ENCODE measurements around the gene DHRS7C. TPM values are rescaled to one million over a fixed set of nuclear protein-coding genes. Genes with fewer than 3 reads are reported as not detected.

DHRS7C gene
- polyA plus RNA-seq, 1 donor (not counting 4 experiments of a cell fraction or from before 2014, with no cell fraction given), result not detected

DNA sequence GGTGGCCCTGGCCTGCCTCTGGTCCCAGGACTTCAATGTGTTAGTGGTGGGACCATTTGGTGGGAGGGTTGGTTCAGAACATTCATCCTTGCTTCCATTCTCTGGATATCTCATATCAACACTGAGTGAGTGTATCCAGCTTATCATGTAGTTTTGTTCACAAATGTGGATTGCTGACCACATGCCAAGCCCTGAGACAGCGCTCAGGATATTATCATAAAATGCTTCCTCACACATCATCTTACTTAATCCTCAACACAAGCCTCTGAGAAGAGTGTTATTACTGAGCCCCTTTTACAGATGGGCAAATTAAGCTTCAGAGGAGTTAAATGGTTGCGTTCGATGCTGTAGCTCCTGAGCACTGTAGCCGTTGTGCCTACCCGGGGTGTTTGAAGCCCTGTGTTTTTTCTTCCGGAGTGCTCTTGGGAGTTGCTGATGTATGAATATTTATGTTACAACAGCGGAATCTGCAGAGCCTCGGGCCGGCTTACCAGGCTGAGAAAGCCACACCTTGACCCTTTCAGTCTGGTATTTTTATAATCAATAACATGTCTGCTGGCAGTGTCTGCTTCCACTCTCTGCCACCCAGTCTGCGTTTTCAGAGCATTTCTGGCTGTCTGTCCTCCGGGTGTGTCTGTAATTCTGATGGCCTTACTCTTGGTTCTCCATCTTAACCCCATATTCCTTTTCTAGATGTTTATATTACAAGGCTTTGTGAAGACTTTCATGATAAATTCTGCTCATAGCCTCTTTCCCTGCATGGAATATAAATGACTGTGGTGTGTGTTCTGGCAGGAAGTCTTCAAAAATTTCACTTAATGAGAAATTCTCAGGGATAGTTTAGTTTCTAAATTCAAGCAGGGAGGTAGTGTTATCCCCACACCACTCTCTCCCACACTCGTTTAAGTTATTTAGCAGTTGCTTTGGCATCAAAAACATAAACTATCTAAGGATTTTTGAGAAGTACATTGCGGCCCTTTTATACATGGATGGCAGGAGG is 37.2 kb upstream of the DHRS7C start:
- no peak for DNase-seq (ENCODE audit: low read depth, low spot score)
- H4K20me1 ChIP-seq (ENCODE audit: control insufficient read depth, extremely low read depth, insufficient read depth, low read length), result no peaks in the 10 kb centered on the region
- H3K9ac ChIP-seq (ENCODE audit: control insufficient read depth, extremely low read depth, insufficient read depth, low read length), result no peak overlapping the region
- H3K36me3 ChIP-seq (ENCODE audit: control insufficient read depth in 2 of 2, extremely low read depth in 1 of 2, insufficient read depth in 2 of 2, low read length in 2 of 2), result no peaks in the 10 kb centered on the region
- no peaks in the 10 kb centered on the region for H3K4me1 ChIP-seq (ENCODE audit: control insufficient read depth, extremely low read depth, insufficient read depth, low read length)
- FAIRE-seq, result no peak
- H3K79me2 ChIP-seq (ENCODE audit: control insufficient read depth, insufficient read depth, low read length), result no peaks in the 10 kb centered on the region
- H3K4me2 ChIP-seq (ENCODE audit: control insufficient read depth, extremely low read depth, insufficient read depth, low read depth, low read length), result no peak overlapping the region
- peak overlapping the region; percentile 59 for H2AFZ ChIP-seq (ENCODE audit: control insufficient read depth, low read length)
- TF ChIP-seq CTCF (optimal IDR thresholded peaks at IDR 0.05 in 1 of 3, IDR thresholded peaks at IDR 0.05 in 1 of 3, conservative IDR thresholded peaks at IDR 0.05 in 1 of 3; ENCODE audit: extremely low read depth in 1 of 3, insufficient read depth in 2 of 3, low read length in 3 of 3), result no peak
- no peak for TF ChIP-seq EZH2 (IDR thresholded peaks at IDR 0.05; ENCODE audit: low read length)
- dilution Hi-C loops (cut with MboI; ENCODE audit: extremely low pct_ligation_motif_present, low sequenced_read_pairs), result no loop called here
- H3K27ac ChIP-seq (ENCODE audit: control insufficient read depth, insufficient read depth, low read length), result no peak overlapping the region
- no peaks in the 10 kb centered on the region for H3K27me3 ChIP-seq (ENCODE audit: control insufficient read depth, extremely low read depth, insufficient read depth, low read length)
- H3K9me3 ChIP-seq (ENCODE audit: control insufficient read depth, low read depth, low read length), result no peaks in the 10 kb centered on the region
- H3K9me1 ChIP-seq (ENCODE audit: control insufficient read depth, extremely low read depth, insufficient read depth, low read length), result no peaks in the 10 kb centered on the region
- H3K4me3 ChIP-seq (ENCODE audit: control insufficient read depth in 2 of 3, extremely low read depth in 1 of 3, insufficient read depth in 2 of 3, low read depth in 1 of 3, low read length in 3 of 3), result no peak overlapping the region

GRCh38 chr17:9825641-9826150 is 34.3 kb upstream of the DHRS7C start, which contains the start of gene GLP2R:
Gene GLP2R, plus strand, starts transcription at chr17:9825924. Its CDS starts 140 bp downstream, at chr17:9826064.
- no peak within 1 kb of the TSS for H3K27ac ChIP-seq (ENCODE audit: control insufficient read depth, insufficient read depth, low read length)
- no peaks in the 10 kb centered on the region for H3K9me1 ChIP-seq (ENCODE audit: control insufficient read depth, extremely low read depth, insufficient read depth, low read length)
- no peak within 1 kb of the TSS for H2AFZ ChIP-seq (ENCODE audit: control insufficient read depth, low read length)
- DNase-seq (ENCODE audit: low read depth, low spot score), result no peak
- H3K9ac ChIP-seq (ENCODE audit: control insufficient read depth, extremely low read depth, insufficient read depth, low read length), result no peak within 1 kb of the TSS
- H3K4me3 ChIP-seq (ENCODE audit: control insufficient read depth in 2 of 3, extremely low read depth in 1 of 3, insufficient read depth in 2 of 3, low read depth in 1 of 3, low read length in 3 of 3), result no peak within 1 kb of the TSS
- no peaks in the 10 kb centered on the region for H4K20me1 ChIP-seq (ENCODE audit: control insufficient read depth, extremely low read depth, insufficient read depth, low read length)
- dilution Hi-C loops (cut with MboI; ENCODE audit: extremely low pct_ligation_motif_present, low sequenced_read_pairs), result no loop called here
- no peaks in the 10 kb centered on the region for H3K36me3 ChIP-seq (ENCODE audit: control insufficient read depth in 2 of 2, extremely low read depth in 1 of 2, insufficient read depth in 2 of 2, low read length in 2 of 2)
- no peaks in the 10 kb centered on the region for H3K4me1 ChIP-seq (ENCODE audit: control insufficient read depth, extremely low read depth, insufficient read depth, low read length)
- no peaks in the 10 kb centered on the region for H3K9me3 ChIP-seq (ENCODE audit: control insufficient read depth, low read depth, low read length)
- FAIRE-seq, result no peak
- no peak for TF ChIP-seq EZH2 (IDR thresholded peaks at IDR 0.05; ENCODE audit: low read length)
- TF ChIP-seq CTCF (optimal IDR thresholded peaks at IDR 0.05 in 1 of 3, IDR thresholded peaks at IDR 0.05 in 1 of 3, conservative IDR thresholded peaks at IDR 0.05 in 1 of 3; ENCODE audit: extremely low read depth in 1 of 3, insufficient read depth in 2 of 3, low read length in 3 of 3), result no peak
- H3K4me2 ChIP-seq (ENCODE audit: control insufficient read depth, extremely low read depth, insufficient read depth, low read depth, low read length), result no peak within 1 kb of the TSS
- no peaks in the 10 kb centered on the region for H3K27me3 ChIP-seq (ENCODE audit: control insufficient read depth, extremely low read depth, insufficient read depth, low read length)
- H3K79me2 ChIP-seq (ENCODE audit: control insufficient read depth, insufficient read depth, low read length), result no peaks in the 10 kb centered on the region
